ENCODE data around the gene CACNB1. TPM values are rescaled to one million over a fixed set of nuclear protein-coding genes. Genes with fewer than 3 reads are reported as not detected.

CACNB1 gene
- total and polyA plus RNA-seq, 2 of the 13 experiments (the other 11 are each of a cell fraction or from before 2014, with no cell fraction given), result 0.75 to 1.5 TPM

DNA sequence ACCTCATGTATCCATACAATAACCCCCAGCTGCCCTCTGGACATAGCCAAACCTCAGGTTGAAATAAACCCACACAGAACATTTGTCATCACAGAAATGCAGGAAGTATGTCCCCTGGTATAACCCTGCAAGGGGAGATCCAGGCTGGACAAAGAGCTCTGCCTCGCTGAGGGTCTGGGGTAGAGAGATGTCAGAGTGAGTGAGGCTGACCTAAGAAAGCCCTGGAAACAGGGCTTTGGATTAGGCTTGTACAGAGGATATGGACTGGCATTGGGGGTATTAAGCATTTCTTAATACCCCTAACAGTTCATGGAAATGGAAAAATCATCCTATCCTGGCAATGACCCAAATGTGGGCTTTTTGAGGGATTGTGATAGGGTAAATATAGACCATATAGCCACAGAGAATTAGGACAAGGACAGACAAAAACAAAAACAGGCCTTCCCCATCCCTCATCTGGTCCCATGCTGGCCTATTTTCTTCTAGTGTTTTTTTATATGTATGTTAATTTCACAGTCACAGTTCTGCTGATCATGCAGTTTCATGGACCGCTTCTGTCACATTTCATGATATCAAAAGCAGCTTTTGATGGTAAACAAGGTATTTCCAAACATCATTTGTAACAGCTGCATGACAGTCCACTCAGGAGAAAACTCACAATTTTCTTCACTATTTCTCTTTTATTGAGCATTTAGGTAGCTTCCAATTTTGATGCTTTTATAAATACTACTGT, 72.2 kb downstream of the CACNB1 start:
- Histone ChIP-seq H2AFZ (ENCODE audit: low read length) (no peak overlapping the region), H3K9me3 (ENCODE audit: low read length) (no peaks in the 10 kb centered on the region), H3K36me3 (replicated peaks in 1 of 2; ENCODE audit: control insufficient read depth in 1 of 2, insufficient read depth in 2 of 2, low read length in 2 of 2) (no peaks in the 10 kb centered on the region), H4K20me1 (ENCODE audit: insufficient read depth, low read length) (no peaks in the 10 kb centered on the region), H3K27ac (ENCODE audit: extremely low read length, insufficient read depth, low read length) (no peak overlapping the region), H3K4me2 (ENCODE audit: low read depth, low read length) (no peak overlapping the region), H3K79me2 (ENCODE audit: insufficient read depth, low read length) (no peaks in the 10 kb centered on the region), H3K27me3 (ENCODE audit: control insufficient read depth in 1 of 2, insufficient read depth in 2 of 2, low read length in 2 of 2) (peaks cover 2 to 16% of the 10 kb centered on the region in 2 experiments; a peak in 4 of 5 replicates), H3K4me1 (ENCODE audit: insufficient read depth, low read length) (no peaks in the 10 kb centered on the region), H3K4me3 (replicated peaks in 1 of 3; ENCODE audit: insufficient read depth in 1 of 3, low read depth in 2 of 3, low read length in 3 of 3) (no peak overlapping the region), H3K9ac (ENCODE audit: insufficient read depth, low read depth, low read length) (no peak overlapping the region)
- intact Hi-C loops (cut with micrococcal nuclease; ENCODE audit: unreplicated experiment) (no loop called here), in situ Hi-C loops (cut with HindIII; ENCODE audit: extremely low pct_ligation_motif_present, low pct_unique_long_range_greater_than_20kb) (no loop called here)
- TF ChIP-seq MAFK (conservative IDR thresholded peaks at IDR 0.05 in 1 of 2, IDR thresholded peaks at IDR 0.05 in 1 of 2; ENCODE audit: low read length in 2 of 2) (peak; percentile 96 to 97), MAFF (IDR thresholded peaks at IDR 0.05; ENCODE audit: low read depth, low read length) (peak; percentile 97), NR2F1 (CRISPR knock-in tag; IDR thresholded peaks at IDR 0.05) (no peak)
- FAIRE-seq (no peak), DNase-seq (ENCODE audit: low spot score) (no peak), ATAC-seq (no peak)
- 62% methylated on average over 2 of the region's 2 CpGs for WGBS (ENCODE audit: low lambda C conversion rate)
- BruUV-seq (replicated peaks), result no TSS peak
- POLR2A ChIA-PET, result interaction anchor here (1.5 kb wide), 1 partner anchor 11 kb away, joined by 4 read pairs; no protein-coding TSS in a partner anchor
- CTCF ChIA-PET (ENCODE audit: low intra/inter-chr PET ratio, low total read pairs), result no interaction called here

DNA sequence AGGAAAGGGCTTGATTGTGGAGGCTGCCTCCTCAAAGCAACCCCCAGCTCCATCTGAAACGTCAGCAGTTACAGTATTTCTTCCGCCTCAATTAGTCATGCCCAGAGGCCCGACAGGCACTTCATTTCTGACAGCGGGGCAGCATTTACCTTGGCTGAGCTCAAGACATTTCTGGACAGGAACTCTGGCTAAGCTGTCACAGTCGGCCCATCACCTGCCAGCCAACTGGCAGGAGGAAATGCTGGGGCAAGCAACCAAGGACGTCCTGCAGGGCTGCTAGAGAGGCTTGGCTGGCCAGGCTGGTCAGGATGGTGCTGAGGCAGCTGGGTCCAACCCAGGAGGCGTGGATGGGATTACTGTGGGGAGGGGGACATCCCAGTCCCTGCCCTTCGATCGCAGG, 73.8 kb downstream of the CACNB1 start:
- Histone ChIP-seq H2AFZ (ENCODE audit: low read length) (no peak overlapping the region), H3K79me2 (ENCODE audit: insufficient read depth, low read length) (no peaks in the 10 kb centered on the region), H3K4me1 (ENCODE audit: insufficient read depth, low read length) (no peaks in the 10 kb centered on the region), H3K9ac (ENCODE audit: insufficient read depth, low read depth, low read length) (no peak overlapping the region), H4K20me1 (ENCODE audit: insufficient read depth, low read length) (no peaks in the 10 kb centered on the region), H3K4me2 (ENCODE audit: low read depth, low read length) (no peak overlapping the region), H3K36me3 (replicated peaks in 1 of 2; ENCODE audit: control insufficient read depth in 1 of 2, insufficient read depth in 2 of 2, low read length in 2 of 2) (no peaks in the 10 kb centered on the region), H3K27me3 (ENCODE audit: control insufficient read depth in 1 of 2, insufficient read depth in 2 of 2, low read length in 2 of 2) (peaks cover 2 to 16% of the 10 kb centered on the region in 2 experiments; a peak in 4 of 5 replicates), H3K27ac (ENCODE audit: extremely low read length, insufficient read depth, low read length) (no peak overlapping the region), H3K9me3 (ENCODE audit: low read length) (no peaks in the 10 kb centered on the region), H3K4me3 (replicated peaks in 1 of 3; ENCODE audit: insufficient read depth in 1 of 3, low read depth in 2 of 3, low read length in 3 of 3) (no peak overlapping the region)
- ChIA-PET CTCF (ENCODE audit: low intra/inter-chr PET ratio, low total read pairs) (no interaction called here), POLR2A (no interaction called here)
- no TSS peak for BruUV-seq (replicated peaks)
- in situ Hi-C loops (cut with HindIII; ENCODE audit: extremely low pct_ligation_motif_present, low pct_unique_long_range_greater_than_20kb) (no loop called here), intact Hi-C loops (cut with micrococcal nuclease; ENCODE audit: unreplicated experiment) (no loop called here)
- no peak for FAIRE-seq
- WGBS (ENCODE audit: low lambda C conversion rate), result 34% methylated on average over 7 of the region's 9 CpGs
- ATAC-seq, result no peak
- no peak for DNase-seq (ENCODE audit: low spot score)
- TF ChIP-seq, protein P1, sequence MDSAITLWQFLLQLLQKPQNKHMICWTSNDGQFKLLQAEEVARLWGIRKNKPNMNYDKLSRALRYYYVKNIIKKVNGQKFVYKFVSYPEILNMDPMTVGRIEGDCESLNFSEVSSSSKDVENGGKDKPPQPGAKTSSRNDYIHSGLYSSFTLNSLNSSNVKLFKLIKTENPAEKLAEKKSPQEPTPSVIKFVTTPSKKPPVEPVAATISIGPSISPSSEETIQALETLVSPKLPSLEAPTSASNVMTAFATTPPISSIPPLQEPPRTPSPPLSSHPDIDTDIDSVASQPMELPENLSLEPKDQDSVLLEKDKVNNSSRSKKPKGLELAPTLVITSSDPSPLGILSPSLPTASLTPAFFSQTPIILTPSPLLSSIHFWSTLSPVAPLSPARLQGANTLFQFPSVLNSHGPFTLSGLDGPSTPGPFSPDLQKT (CRISPR knock-in tag; IDR thresholded peaks at IDR 0.05; ENCODE audit: borderline replicate concordance), result no peak
- no peak for TF ChIP-seq ZNF224 (CRISPR knock-in tag; IDR thresholded peaks at IDR 0.05)
- TF ChIP-seq ZMYM4 (CRISPR knock-in tag; IDR thresholded peaks at IDR 0.05), result no peak
- no peak for TF ChIP-seq MXI1 (IDR thresholded peaks at IDR 0.05; ENCODE audit: borderline replicate concordance, low read depth, low read length)
- no peak for TF ChIP-seq ZIK1 (CRISPR knock-in tag; IDR thresholded peaks at IDR 0.05; ENCODE audit: borderline replicate concordance, low read depth)
- TF ChIP-seq, protein P2, sequence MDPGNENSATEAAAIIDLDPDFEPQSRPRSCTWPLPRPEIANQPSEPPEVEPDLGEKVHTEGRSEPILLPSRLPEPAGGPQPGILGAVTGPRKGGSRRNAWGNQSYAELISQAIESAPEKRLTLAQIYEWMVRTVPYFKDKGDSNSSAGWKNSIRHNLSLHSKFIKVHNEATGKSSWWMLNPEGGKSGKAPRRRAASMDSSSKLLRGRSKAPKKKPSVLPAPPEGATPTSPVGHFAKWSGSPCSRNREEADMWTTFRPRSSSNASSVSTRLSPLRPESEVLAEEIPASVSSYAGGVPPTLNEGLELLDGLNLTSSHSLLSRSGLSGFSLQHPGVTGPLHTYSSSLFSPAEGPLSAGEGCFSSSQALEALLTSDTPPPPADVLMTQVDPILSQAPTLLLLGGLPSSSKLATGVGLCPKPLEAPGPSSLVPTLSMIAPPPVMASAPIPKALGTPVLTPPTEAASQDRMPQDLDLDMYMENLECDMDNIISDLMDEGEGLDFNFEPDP (CRISPR knock-in tag; conservative IDR thresholded peaks at IDR 0.05), result no peak
- no peak for TF ChIP-seq RAD21 (CRISPR knock-in tag; IDR thresholded peaks at IDR 0.05)
- TF ChIP-seq FOXM1 (CRISPR knock-in tag; IDR thresholded peaks at IDR 0.05), result no peak
- TF ChIP-seq, protein P3, sequence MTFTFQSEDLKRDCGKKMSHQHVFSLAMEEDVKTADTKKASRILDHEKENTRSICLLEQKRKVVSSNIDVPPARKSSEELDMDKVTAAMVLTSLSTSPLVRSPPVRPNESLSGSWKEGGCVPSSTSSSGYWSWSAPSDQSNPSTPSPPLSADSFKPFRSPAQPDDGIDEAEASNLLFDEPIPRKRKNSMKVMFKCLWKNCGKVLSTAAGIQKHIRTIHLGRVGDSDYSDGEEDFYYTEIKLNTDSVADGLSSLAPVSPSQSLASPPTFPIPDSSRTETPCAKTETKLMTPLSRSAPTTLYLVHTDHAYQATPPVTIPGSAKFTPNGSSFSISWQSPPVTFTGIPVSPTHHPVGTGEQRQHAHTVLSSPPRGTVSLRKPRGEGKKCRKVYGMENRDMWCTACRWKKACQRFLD (CRISPR knock-in tag; IDR thresholded peaks at IDR 0.05; ENCODE audit: borderline replicate concordance), result no peak
